HTR-8/SVneo (cell line): ENCODE data around the gene SLC22A16.
A peak's percentile ranks its signal among the peaks of the same experiment; 100 is the strongest.
"Not testable (repeated sequence)": the region's sequence is repeated elsewhere in the genome, so short reads cannot be mapped to it uniquely, and the experiment has no call there.

Experiments used
- DNase-seq: peaks from one replicate; pipeline ENCODE4 v3.0.0; 2011; ENCODE audit warnings: low spot score, mixed read lengths; ENCODE audit not compliant: insufficient read length
- FAIRE-seq: peaks from 2 replicates; lab custom pipeline; 2011; peaks lifted over from hg19 to GRCh38; lab: Jason Lieb, UNC

SLC22A16 gene, protein sequence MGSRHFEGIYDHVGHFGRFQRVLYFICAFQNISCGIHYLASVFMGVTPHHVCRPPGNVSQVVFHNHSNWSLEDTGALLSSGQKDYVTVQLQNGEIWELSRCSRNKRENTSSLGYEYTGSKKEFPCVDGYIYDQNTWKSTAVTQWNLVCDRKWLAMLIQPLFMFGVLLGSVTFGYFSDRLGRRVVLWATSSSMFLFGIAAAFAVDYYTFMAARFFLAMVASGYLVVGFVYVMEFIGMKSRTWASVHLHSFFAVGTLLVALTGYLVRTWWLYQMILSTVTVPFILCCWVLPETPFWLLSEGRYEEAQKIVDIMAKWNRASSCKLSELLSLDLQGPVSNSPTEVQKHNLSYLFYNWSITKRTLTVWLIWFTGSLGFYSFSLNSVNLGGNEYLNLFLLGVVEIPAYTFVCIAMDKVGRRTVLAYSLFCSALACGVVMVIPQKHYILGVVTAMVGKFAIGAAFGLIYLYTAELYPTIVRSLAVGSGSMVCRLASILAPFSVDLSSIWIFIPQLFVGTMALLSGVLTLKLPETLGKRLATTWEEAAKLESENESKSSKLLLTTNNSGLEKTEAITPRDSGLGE

DNA sequence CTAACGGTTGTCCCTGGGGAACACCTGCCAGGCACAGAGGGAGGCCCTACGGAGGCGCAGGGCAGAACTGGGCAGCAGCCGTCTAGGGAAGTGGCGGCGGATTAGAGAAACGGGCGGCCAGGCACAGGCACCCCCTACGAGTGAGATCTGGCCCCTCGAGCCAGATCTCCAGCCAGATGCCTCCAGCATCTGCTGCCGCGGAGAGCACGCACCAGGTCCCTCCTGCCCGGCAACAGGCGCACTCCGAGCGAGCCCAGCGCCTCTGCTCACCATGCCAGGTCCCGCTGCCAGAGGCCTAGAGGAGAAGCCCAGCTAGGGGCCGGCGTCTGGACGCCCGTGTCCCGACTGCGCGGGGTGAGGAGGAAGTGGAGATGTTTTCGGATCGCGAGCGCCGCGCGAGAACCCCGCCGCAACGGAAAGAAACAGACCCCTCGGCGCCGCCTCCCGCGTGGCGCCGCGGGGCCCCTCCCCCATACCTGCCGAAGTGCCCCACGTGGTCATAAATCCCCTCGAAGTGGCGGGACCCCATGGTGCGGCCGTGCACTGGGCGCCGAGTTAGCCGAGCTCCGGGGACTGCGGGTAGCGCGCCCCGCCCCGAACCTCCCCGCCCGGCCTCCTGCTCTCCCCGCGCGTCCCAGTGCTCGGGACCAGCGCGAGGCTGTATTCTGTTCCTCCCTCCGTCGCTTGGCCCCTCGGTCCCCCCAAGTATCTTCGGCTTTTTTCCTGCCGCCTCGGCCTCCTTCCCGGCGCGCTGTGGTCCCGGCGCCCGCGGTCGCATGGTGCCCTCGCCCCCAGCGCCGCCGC lies at the start of gene SLC22A16:
Gene SLC22A16, minus strand, starts transcription at position 568 of the 804 bp plus-strand sequence. Its CDS starts 39 bp downstream, at position 529.
- no peak for FAIRE-seq
- DNase-seq, result no peak

DNA sequence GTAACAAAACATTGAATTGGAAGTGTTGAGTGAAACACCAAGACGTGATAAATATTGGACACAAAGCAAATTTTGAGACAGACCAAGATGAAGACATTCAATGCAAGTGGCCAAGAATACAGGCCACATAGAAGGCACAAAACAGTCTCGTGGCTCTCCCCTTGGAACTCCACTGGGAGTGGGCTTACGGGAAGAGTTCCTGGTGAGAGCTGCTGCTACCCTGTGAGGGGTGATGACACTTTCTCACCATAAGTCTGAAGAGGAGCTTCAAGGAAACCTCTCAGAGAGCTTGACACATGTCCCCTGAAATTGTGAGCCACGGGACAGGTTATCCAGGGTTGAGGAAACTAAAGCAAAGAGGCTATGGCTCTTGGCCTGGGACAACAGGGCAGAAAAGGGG lies 48.6 kb upstream of the SLC22A16 start:
- no peak for FAIRE-seq
- DNase-seq, result no peak

DNA sequence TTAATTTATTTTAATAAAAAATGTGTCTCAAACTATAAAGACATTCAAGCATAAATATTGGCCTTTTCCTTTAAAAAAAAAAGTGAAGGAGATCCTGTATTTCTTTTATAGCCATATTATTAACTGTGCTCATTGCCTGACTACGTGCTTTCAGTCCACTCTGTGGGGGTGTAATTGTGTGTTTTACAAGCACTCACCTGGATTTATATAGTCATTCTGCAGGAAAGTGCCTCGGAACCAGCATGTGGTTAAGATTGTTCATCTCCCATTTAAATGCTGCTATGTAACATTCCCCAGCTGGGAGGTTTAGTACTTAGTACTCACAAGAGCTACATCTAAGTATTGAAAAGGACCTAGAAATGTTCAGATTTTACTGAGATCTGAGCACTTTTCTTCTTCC lies 47.9 kb upstream of the SLC22A16 start:
- FAIRE-seq (no peak), DNase-seq (no peak)

DNA sequence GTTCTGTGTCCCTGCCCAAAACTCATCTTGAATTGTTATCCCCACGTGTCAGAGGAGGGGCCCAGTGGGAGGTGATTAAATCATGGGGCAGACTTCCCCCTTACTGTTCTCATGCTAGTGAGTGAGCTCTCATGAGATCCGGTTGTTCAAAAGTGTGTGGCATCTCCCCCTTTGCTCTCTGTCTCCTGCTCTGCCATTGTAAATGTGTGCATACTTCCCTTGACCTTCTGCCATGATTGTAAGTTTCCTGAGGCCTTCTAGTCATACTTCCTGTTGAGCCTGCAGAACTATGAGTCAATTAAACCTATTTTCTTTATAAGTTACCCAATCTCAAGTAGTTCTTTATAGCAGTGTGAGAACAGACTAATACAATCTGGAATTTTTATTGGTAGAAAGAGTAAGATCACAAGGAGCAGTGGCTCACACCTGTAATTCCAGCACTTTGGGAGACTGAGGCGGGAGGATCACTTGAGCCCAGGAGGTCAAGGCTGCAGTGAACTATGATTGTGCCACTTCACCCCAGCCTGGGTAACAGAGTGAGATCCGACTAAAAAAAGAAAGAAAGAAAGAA lies 47.1 kb upstream of the SLC22A16 start:
- no peak for FAIRE-seq

DNA sequence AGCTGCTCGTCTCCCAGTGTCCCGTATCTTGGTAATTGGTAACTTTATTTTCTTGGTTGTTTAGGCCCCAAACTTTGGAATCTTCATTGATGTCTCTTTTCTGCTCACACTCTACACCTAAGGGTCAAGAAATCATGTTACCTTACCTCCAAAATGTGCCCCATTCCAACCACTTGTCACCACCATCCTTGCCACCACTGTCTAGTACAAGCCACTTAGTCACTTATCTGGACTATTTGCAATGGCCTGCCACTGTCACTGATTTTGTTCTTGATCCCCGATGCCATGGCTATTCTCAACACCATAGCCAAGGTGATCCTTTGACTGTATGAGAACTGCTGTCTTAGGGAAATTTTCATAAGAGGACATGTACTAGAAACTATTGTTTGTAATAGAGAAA lies 46.0 kb upstream of the SLC22A16 start:
- no peak for FAIRE-seq
- no peak for DNase-seq

More for the DNA sequence above, 47.1 kb upstream of the SLC22A16 start:
- no peak for DNase-seq

DNA sequence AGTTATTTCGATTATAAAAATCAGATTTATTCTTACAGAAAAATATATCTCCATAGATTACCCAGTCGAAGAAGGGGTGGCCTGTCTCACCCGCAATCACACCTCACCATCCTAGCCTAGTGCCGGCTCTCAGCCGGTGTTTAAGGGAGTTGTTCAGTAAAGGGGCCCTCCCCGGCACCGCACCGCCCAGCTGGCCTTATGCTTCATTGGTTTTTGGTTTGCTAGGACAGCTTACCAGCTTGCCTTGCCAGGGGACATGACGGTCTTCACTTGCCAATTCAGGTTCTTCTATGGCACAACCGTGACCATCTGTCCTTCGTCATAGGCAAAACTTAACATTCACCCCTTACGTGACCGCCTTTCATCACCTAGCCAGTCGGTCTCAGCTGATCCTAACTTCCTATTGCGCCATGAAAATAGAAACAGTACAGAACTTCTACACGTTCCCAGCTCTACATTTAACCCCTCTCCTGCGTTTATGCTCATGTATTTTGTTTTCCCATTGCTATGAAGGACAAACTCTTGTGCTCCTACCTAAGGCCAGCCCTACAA lies 44.7 kb upstream of the SLC22A16 start:
- FAIRE-seq (no peak), DNase-seq (no peak)

DNA sequence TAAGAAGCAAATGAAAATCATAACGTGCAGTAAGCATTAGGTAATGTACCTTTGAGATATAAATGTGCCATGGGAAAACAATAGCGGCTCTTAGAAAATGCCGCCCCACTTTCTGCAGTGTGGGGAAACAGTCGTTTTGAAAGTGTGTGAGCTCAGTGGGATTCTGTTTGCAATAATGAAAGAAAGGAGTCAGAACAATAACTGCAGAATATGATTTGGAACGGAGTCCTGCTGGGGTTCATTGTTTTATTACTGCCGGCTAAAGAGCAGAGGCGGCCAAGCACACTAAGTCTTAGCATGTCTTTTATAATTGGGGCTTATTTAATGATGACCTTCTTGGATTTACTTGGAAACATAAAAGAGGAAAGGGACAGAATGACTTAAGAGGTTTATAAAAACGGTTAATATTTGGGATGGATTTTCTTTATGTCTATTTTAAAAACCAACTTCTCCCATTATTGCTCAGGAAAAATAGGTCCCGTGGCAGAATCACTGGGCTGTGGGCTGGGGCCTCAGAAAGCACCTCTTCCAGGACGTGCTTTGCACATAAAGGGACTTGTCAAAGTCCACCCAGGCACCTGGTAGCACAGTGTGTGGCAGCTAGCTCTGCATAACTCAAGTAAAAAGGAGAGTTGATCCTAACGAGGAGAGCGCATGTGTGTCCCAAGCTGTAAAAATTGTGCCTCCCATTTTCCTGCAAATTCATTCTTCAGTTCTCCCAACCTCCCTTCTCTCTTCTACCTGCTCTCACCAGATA lies 44.0 kb upstream of the SLC22A16 start:
- DNase-seq, result no peak
- FAIRE-seq, result no peak

DNA sequence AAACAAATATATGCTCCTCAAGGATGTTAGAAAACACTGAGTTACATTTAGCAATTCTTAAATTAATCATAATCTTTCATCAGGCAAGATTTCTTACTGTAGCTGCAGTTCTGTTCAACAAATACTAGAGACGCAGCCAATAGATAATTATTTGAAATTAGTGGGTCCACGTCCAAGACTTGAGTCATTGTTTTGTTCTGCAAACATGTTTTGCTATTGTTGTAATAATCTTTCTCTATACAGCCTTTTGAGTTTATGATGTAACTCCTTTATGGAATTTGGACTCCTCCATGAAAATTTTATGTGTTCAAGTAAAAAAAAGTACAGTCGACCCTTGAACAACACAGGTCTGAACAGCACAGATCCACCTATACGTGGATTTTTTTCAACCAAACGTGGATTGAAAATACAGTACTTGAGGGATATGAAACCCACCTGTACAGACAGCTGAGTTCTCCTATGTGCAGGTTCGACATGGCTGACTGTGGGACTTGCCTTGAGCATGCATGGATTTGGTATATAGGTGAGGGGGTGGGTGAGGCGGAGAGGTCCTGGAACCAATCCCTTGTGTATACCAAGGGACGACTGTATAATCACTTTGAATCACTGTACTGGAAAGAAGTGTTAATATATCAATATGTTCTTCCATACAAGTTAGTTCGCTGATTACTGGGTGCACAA lies 41.3 kb upstream of the SLC22A16 start:
- DNase-seq, result no peak
- no peak for FAIRE-seq

DNA sequence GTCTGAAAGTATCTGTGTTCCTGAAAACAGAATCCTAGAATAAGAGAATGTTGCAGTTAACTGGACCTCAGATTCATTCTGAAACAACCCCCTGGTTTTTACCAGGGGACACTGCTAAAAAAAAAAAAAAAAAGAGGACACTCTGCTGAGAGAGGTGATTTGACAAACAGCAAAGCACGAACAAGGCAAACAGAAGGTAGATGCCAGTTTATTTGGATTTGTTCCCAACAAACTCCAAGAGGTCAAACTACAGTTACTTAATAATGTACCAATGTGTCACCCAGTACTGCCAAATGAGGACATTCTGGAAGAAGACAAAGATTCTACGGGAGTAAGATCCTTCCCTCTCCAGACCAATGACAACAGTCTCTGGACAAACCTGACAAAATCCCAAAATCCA lies 40.6 kb upstream of the SLC22A16 start:
- FAIRE-seq (no peak), DNase-seq (no peak)

DNA sequence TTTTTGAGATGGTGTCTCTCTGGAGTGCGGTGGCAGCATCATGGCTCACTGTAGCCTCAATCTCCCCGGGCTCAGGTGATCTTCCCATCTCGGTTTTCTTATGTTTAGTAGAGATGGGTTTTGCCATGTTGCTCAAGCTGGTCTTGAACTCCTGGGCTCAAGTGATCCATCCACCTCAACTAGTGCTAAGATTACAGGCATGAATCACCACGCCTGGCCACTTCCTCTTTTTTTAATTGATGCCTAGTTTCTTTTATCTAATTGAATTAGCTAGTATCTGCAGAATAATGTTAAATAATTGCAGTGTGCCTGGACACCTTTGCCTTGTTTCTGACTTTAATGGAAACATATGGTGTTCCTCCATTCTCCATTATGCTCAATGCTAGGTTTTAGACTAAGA lies 38.4 kb upstream of the SLC22A16 start:
- DNase-seq (no peak), FAIRE-seq (no peak)

DNA sequence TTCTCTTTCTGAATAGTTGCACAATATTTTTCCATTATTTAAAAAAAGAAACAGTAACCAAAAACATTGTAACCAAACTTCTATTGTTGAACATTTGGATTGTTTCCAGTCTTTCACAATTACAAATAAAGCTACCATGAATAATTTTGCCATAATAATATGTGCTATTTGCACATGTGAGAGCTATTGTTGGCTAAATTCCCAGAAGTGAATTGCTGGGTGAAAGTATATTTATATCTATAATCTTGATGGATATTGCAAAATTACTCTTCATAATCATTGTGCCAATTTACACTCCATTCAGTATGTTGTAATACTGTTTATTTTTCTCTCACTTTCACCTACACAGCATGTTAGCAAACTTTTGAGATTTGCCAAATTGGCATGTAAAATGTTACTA lies 36.6 kb upstream of the SLC22A16 start:
- DNase-seq (no peak), FAIRE-seq (no peak)

DNA sequence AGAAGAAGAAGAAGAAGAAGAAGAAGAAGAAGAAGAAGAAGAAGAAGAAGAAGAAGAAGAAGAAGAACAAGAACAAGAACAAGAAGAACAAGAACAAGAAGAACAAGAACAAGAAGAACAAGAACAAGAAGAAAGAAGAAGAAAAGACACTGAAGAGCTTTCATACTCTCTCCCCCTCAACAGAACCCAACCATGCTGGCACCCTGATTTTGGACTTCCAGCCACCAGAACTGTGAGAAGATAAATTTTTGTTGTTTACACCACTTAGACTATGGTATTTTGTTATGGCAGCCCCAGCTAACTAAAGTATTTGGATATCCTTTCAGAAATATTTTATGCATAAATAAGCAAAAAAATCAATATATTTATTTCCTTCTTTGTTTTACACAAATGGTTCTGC lies 36.1 kb upstream of the SLC22A16 start:
- DNase-seq, FAIRE-seq: not testable (repeated sequence)

DNA sequence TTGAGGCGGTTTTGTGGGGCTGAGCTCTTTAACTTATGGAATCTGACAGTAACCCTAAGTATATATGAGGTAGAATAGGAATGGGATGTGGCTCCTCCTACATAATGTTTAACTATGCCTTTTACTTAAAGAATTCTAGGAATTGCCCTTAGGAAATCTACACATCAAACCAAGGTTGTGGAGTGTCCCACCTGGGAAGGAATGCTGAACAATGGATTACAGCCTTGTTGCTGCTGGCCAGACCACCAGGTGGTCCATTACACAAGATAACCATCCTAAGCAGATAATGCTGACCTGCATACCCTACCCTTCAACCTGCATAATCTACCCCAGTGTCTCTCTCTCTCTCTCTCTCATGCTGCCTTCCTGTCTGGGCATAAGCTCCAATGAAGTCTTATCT lies 35.0 kb upstream of the SLC22A16 start:
- no peak for FAIRE-seq

DNA sequence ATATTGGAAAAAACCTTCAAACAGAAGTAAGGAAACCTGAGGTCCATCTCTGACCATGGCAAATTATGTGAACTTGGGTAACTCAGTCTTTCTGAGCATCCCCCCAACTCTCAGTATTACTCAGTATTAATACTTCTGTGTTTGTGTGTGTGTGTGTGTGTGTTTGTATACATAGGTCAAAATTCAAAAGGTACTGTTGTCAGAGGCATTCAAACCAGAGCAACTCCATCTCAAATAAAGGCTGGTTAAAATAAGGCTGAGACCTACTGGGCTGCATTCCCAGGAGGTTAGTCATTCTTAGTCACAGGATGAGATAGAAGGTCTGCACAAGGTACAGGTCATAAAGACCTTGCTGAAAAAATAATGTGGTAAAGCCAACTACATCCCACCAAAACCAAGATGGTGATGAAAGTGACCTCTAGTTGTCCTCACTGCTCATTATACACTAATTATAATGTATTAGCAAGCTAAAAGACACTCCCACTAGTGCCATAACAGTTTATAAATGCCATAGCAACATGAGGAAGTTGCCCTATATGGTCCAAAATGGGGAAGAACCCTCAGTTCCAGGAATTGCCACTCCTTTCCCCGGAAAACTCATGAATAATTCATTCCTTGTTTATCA lies 33.3 kb upstream of the SLC22A16 start:
- DNase-seq (no peak), FAIRE-seq (no peak)

More for the DNA sequence above, 35.0 kb upstream of the SLC22A16 start:
- no peak for DNase-seq

DNA sequence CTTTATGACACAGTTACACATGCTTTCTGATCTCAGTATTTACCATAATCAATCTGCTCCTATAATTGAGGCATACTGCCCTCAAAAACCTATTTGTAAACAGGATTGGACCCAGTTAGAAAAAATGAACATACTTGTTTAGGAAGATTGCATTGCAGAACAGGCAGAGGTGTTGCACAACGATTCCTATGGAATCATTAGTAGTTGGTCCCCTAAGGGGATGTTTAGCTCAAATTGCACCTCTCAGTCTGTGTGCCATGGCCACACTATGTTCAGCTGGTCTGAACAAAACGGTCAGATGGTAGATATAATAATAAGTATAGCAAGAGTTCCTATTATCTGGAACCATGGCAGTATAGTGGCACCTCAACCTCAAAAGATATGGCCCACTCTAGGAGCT lies 28.5 kb upstream of the SLC22A16 start:
- not testable (repeated sequence) for FAIRE-seq, DNase-seq

DNA sequence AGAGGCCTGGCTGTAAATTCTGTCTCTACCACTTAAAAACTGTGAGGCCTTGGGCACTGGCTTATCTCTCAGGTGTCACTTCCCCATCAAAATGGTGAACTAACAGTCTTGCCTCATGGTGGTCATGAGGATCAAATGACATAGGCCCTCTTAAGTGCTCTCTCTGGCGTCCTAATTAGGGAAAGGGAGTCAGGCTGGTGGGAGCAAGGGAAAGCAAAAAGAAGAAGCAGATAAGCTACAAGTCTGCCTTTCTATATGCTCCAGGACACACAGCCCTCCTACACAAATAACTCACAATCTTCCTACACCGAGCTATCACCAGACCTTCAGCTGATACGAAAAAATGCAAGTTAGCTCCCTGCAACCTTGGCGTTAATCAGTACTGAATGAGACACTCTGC lies 19.5 kb upstream of the SLC22A16 start:
- DNase-seq (no peak), FAIRE-seq (no peak)

DNA sequence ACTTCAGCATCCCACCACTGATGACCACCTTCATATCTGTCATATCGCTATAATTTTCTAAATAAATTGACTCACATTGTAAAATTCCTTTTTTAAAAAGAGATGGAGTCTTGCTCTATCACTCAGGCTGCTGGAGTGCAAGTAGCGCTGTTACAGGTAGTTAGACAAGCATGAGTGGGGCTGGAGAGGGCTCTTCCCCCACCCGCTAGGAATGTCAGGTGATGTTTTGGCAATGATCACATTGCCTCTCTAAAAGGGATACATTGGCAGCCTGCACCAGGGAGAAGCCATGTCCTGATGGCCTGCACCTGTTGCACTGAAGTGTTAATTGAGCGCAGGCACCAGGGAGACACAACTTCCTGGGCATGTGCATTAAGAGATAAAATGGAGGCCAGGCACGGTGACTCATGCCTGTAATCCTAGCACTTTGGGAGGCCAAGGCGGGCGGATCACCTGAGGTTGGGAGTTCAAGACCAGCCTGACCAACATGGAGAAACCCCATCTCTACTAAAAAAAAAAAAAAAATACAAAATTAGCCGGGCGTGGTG lies 16.9 kb upstream of the SLC22A16 start:
- DNase-seq, result no peak
- FAIRE-seq, result no peak

DNA sequence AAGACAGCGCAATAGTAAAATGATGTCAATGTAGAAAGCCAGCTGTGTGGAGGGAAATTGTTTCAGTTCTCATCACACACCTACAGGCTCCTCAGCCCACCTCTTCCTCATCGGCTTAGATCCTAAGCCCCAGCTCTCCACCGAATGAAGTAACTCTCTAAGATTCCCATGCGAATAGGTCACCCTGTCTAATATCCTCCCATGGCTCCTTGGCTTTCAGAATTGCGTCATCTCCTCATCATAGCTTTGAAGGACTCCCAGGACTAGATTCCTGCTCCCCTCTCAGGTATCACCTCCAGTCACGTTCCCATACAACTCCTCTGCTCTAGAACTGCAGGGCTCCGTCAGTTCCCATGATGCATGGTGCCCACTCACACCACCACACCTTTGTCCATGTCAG lies 16.2 kb upstream of the SLC22A16 start:
- FAIRE-seq, result no peak
- DNase-seq, result peak; percentile 10
